CD4-positive, alpha-beta T cell treated with Interleukin-4 for 4 hours (primary cell): ENCODE data around the gene ACTR1B.
A peak's percentile ranks its signal among the peaks of the same experiment; 100 is the strongest.
"Not testable (repeated sequence)": the region's sequence is repeated elsewhere in the genome, so short reads cannot be mapped to it uniquely, and the experiment has no call there.

Source experiments
- DNase-seq: peaks from one replicate; pipeline ENCODE4 v3.0.0-alpha.2; 2020

ACTR1B gene

GRCh38 chr2:97688062-97688827, 24.4 kb upstream of the ACTR1B start:
- DNase-seq, result no peak

GRCh38 chr2:97687235-97687634, 23.4 kb upstream of the ACTR1B start:
- not testable (repeated sequence) for DNase-seq

GRCh38 chr2:97678298-97678697, 14.5 kb upstream of the ACTR1B start:
- no peak for DNase-seq

GRCh38 chr2:97677480-97677879, 13.6 kb upstream of the ACTR1B start:
- no peak for DNase-seq

GRCh38 chr2:97676620-97677019, 12.8 kb upstream of the ACTR1B start:
- no peak for DNase-seq

- no peak for DNase-seq
Observed at GRCh38 chr2:97675430-97676113, 11.7 kb upstream of the ACTR1B start.

GRCh38 chr2:97673915-97674283, 10.1 kb upstream of the ACTR1B start:
- DNase-seq, result no peak

- DNase-seq, result no peak
Observed at GRCh38 chr2:97673182-97673914, 9.5 kb upstream of the ACTR1B start.

GRCh38 chr2:97672606-97673140, 8.8 kb upstream of the ACTR1B start:
- DNase-seq, result not testable (repeated sequence)

- DNase-seq, result no peak
Observed at GRCh38 chr2:97671526-97671925, 7.7 kb upstream of the ACTR1B start.

- no peak for DNase-seq
Observed at GRCh38 chr2:97670471-97670870, 6.6 kb upstream of the ACTR1B start.

- DNase-seq, result no peak
Observed at GRCh38 chr2:97669448-97669847, 5.6 kb upstream of the ACTR1B start, which contains the start of gene C2orf92. TSS of gene C2orf92 (plus strand) at chr2:97669713. CDS start at chr2:97669789, 76 bp downstream.

- DNase-seq, result no peak
Observed at GRCh38 chr2:97664636-97664970, 759 bp upstream of the ACTR1B start.

- DNase-seq, result no peak
Observed at GRCh38 chr2:97663626-97663961, 250 bp downstream of the ACTR1B start.

- peak; percentile 80 for DNase-seq
Observed at GRCh38 chr2:97662895-97663625, 784 bp downstream of the ACTR1B start.

GRCh38 chr2:97662386-97662894, 1.4 kb downstream of the ACTR1B start:
- DNase-seq, result no peak

- DNase-seq, result no peak
Observed at GRCh38 chr2:97661927-97662326, 1.9 kb downstream of the ACTR1B start.

- DNase-seq, result no peak
Observed at GRCh38 chr2:97660775-97661389, 3.0 kb downstream of the ACTR1B start.

GRCh38 chr2:97660044-97660774, 3.6 kb downstream of the ACTR1B start:
- no peak for DNase-seq

GRCh38 chr2:97659256-97660043, 4.4 kb downstream of the ACTR1B start:
- no peak for DNase-seq

- no peak for DNase-seq
Observed at GRCh38 chr2:97658691-97659157, 5.1 kb downstream of the ACTR1B start.
